Measurements from ENCODE around the gene DOK3.
"Not testable (repeated sequence)": the region's sequence is repeated elsewhere in the genome, so short reads cannot be mapped to it uniquely, and the experiment has no call there.

Gene DOK3

GRCh38 chr5:177496727-177497291, 12.8 kb downstream of the DOK3 start:
- no peak for ATAC-seq

GRCh38 chr5:177496070-177496726, 13.4 kb downstream of the DOK3 start:
- ATAC-seq = no peak

- no peak for ATAC-seq
Measured at GRCh38 chr5:177495243-177496060, 14.2 kb downstream of the DOK3 start.

DNA sequence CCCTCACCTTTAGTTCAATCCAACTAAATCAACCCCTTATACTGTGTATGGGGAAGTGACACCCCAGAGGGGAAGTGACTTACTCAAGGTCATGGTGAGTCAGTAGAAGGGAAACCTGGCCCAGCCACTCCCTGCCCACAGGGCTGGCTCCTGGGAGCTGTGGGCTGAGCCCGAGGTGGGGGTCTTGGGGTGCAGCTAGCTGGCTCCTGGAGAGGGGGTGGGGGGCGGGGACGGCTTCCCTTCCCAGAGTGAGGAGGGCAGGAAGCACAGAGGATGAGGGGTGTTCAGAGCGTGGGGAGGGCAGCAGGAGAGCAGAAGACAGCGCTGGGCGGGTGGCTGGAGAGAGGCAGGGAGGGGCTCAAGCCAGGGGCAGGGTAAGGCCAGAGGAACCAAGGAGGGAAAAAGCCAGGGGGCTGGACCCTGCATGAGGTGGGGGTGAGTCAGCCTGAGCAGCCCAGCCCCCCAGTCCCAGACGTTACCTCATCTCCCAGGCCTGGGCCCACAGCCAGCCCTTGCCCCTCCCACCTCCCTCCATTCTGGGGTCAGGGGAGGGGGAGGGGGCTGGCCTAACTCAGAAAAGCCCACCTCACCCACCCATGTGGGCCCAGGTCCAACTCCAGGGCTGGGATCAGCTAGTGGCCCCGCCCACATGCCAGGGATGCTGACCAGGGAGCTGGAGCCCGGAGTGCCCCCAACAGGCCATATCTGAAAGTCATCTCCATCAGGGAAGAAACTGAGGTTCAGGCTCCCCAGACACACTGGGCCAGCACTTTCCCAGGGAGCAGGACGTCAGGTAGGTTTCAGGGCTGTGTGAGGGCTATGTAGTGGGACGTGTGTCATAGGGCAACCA, 15.1 kb downstream of the DOK3 start:
- peak; percentile 59 to 65 for ATAC-seq

- ATAC-seq = no peak
Measured at GRCh38 chr5:177493795-177494345, 15.8 kb downstream of the DOK3 start.

GRCh38 chr5:177492841-177493240, 16.8 kb downstream of the DOK3 start:
- no peak for ATAC-seq

- no peak for ATAC-seq
Measured at GRCh38 chr5:177491983-177492746, 17.5 kb downstream of the DOK3 start.

- no peak for ATAC-seq
Measured at GRCh38 chr5:177491429-177491945, 18.1 kb downstream of the DOK3 start.

DNA sequence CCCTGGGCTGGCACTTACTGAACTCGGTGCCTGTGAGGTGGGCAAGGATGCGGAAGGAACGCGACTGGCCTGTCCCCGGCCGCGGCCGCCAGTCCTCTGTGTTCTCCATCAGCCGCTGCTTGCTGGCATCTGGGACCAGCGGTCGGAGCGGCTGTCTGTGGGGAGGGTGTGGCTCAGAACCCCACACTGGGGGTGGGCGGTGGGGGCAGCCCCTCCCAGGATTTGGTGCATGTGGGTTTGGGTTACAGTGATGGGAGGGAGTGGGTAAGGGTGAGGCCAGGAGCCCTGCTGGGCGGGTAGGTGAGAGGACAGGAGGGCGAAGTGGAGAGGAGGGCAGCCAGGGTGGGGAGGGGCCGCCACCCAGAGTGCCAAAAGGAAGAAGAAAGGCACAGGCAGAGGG, 18.6 kb downstream of the DOK3 start:
- no peak for ATAC-seq

DNA sequence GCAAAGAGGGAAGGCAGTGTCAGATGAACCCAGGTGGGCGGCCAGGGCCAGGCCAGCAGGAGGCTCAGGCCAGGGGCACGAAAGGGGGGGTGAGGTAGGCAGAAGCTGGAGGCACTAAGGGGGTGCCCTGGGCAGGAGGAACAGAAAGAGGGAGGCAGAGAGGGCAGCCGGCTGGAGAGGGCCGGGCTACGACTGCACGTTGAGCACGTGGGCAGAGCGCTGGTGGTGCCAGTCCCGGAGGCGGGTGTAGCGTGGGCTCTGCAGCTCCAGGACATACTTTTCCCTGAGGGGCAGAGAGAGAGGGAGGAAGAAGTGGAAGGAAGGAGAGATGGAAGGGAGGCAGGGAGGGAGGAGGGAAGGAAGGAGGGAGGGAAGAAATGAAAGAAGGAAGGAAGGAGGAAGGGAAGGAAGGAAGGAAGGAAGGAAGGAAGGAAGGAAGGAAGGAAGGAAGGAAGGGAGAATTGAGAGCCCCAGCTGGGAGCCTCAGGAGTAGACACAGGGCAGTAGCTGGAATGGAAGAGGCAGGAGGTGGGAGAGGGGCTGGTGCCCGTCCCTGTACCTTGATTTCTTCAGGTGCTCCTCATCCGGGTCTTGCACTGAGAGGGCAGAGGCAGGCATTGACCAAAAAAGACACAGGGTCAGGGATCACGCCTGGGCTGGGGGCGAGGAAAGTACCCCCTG, 19.2 kb downstream of the DOK3 start:
- no peak for ATAC-seq

DNA sequence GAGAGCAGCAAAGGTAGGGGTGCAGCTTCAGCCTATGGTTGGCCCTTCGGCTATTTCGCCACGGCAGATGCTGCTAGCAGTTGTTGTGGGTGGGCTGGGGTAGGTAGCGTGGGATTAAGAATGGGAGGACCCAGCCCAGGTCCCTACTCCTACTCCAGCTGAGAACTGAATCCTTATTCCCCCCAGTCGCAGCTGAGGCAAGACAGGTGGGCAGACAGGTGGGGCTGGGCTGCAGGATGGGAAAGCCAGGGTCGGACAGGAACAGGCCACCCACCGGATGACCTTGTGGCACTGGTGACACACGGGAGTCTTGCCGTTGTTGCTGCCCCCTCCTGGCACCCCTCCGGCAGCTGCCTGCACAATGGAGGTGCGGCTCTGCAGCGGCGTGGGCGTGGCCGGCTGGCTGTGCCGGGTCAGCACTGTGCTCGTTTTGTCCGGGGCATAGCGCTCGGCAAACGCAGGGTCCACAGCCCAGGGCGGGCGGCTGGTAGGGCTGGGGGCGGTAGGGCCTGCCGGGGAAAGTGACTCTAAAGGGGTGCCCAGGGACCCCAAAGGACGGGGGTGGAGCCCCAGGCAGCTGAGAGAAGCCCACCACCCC, 20.4 kb downstream of the DOK3 start:
- no peak for ATAC-seq

GRCh38 chr5:177487975-177488374, 21.7 kb downstream of the DOK3 start:
- no peak for ATAC-seq

GRCh38 chr5:177487144-177487543, 22.5 kb downstream of the DOK3 start:
- ATAC-seq = no peak

DNA sequence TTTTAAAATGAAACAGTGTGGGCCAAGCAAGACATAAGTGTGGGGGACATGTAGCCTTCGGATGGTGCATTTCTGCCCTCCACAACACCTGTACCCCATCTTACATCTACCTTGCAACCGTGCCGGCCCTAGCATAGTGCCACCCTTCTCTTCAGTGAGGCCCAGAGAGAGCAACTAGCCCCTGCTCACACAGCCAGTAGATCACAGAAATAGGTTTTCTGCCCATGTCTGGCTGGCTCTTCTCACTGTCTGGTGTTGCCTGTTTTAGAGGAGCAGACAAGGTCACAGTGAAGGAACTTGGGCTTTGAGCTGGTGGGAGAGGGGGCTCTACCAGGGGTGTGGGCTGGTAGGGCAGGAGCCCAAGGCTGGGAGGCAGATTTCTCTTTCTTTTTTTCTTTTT, 23.4 kb downstream of the DOK3 start:
- ATAC-seq = no peak

DNA sequence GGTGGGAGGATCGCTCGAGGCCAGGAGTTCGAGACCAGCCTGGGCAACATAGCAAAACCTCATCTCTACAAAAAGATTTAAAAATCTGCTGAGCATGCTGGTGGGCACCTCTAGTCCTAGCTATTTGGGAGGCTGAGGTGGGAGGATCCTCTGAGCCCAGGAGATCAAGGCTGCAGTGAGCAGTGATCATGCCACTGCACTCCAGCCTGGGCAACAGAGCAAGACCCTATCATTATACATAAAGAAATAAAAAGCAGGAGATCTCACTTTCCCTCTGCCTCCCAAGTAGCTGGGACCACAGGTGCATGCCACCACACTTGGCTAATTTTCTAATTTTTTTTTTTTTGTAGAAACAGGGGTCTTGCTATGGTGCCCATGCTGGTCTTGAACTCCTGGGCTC, 23.9 kb downstream of the DOK3 start:
- ATAC-seq = not testable (repeated sequence)

DNA sequence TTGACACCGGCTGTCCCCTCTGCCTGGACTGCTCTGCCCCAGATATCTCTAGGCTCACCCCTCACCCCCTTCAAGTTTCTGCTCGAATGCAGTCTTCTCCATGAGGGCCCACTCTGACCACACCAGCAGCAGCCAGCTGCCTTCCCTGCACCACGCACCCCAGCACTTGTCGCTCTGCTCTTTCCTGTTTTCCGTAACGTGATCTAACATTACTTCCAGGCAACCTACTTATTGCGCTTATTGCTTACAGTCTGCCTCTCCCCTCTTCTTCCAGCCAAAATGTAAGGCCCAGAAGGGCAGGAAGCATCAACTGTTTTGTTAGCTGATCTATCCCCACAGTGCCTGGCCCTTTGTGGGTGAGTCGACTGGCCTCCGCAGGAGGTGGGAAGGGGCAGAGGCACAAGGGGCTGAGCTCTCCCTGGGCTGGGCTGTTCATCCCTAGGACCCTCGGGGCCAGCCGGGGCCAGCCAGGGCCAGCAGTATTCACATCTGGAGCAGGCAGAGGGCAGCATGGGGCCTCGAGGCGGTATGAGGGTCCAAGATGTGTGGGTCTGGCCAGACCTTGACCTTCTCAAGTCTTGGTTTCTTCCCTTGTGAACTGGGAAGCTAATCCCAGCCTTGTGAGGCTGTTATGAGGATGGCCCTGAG, 24.6 kb downstream of the DOK3 start:
- ATAC-seq = no peak

- ATAC-seq = no peak
Measured at GRCh38 chr5:177483994-177484901, 25.4 kb downstream of the DOK3 start.

DNA sequence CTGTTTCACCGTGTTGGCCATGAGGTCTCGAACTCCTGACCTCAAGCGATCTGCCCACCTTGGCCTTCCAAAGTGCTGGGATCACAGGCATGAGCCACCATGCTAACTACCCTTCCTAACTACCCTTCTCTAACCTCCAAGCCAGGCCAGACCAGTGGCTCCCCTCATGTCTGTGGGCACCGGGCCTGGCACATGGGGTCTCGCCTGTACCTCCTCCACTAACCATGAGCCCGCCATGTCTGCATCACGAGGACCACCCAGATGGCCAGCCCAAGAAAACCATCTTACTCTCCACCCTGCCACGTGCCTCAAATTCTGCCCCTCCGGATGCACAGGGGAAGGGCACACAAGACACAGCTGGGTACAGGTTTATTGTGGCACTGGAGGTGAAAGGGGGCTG, 26.6 kb downstream of the DOK3 start:
- no peak for ATAC-seq

GRCh38 chr5:177482359-177482795, 27.2 kb downstream of the DOK3 start:
- ATAC-seq = no peak

Data from activated CD4-positive, CD25-positive, alpha-beta regulatory T cell treated with anti-CD3 and anti-CD28 coated beads, Interleukin-2, amount 50 U/mL, for 24 hours (primary cell).